HEK293 (cell line): ENCODE measurements around the gene SLC6A9.

Experiments
- EGR2 ChIP-seq: fragments of 450-650 bp; formaldehyde crosslinking; IDR thresholded peaks from 2 replicates; pipeline ENCODE4 v1.5.1; 2016; ENCODE audit warnings: low read depth, missing biosample characterization, missing genetic modification characterization
- FEZF1 ChIP-seq: fragments of 450-650 bp; formaldehyde crosslinking; IDR thresholded peaks from 2 replicates; pipeline ENCODE4 v1.5.1; 2016; ENCODE audit warnings: missing biosample characterization, missing genetic modification characterization
- GLI4 ChIP-seq: fragments of 450-650 bp; formaldehyde crosslinking; IDR thresholded peaks from 2 replicates; pipeline ENCODE4 v1.5.1; 2016; ENCODE audit warnings: missing biosample characterization, missing genetic modification characterization
- GLIS2 ChIP-seq: fragments of 450-650 bp; formaldehyde crosslinking; IDR thresholded peaks from 2 replicates; pipeline ENCODE4 v1.5.1; 2016; ENCODE audit warnings: missing biosample characterization, missing genetic modification characterization
- KLF7 ChIP-seq: fragments of 450-650 bp; formaldehyde crosslinking; IDR thresholded peaks from 2 replicates; pipeline ENCODE4 v1.5.1; 2016; ENCODE audit warnings: missing biosample characterization, missing genetic modification characterization, borderline replicate concordance
- KLF8 ChIP-seq: fragments of 450-650 bp; formaldehyde crosslinking; IDR thresholded peaks from 2 replicates; pipeline ENCODE4 v1.5.1; 2016; ENCODE audit warnings: missing biosample characterization, missing genetic modification characterization
- KLF9 ChIP-seq: fragments of 450-650 bp; formaldehyde crosslinking; IDR thresholded peaks from 2 replicates; pipeline ENCODE4 v1.5.1; 2016; ENCODE audit warnings: missing biosample characterization, missing genetic modification characterization, low read depth
- OSR2 ChIP-seq: fragments of 450-650 bp; formaldehyde crosslinking; IDR thresholded peaks from 2 replicates; pipeline ENCODE4 v1.5.1; 2016; ENCODE audit warnings: missing biosample characterization, missing genetic modification characterization
- PRDM1 ChIP-seq: fragments of 450-650 bp; formaldehyde crosslinking; IDR thresholded peaks from 2 replicates; pipeline ENCODE4; 2016; ENCODE audit warnings: missing biosample characterization, missing genetic modification characterization
- ZBTB8A ChIP-seq: fragments of 450-650 bp; formaldehyde crosslinking; IDR thresholded peaks from 2 replicates; pipeline ENCODE4 v1.5.1; 2016; ENCODE audit warnings: missing biosample characterization, missing genetic modification characterization
- ZEB2 ChIP-seq: fragments of 450-650 bp; formaldehyde crosslinking; IDR thresholded peaks from 2 replicates; pipeline ENCODE4 v1.5.1; 2016; ENCODE audit warnings: missing biosample characterization, missing genetic modification characterization
- ZFHX2 ChIP-seq: fragments of 450-650 bp; formaldehyde crosslinking; conservative IDR thresholded peaks from 2 replicates; pipeline ENCODE4 v1.5.1; 2016; ENCODE audit warnings: missing biosample characterization, missing genetic modification characterization
- ZNF10 ChIP-seq: fragments of 450-650 bp; formaldehyde crosslinking; IDR thresholded peaks from 2 replicates; pipeline ENCODE4 v1.5.1; 2017; ENCODE audit warnings: missing biosample characterization, missing genetic modification characterization
- ZNF112 ChIP-seq: fragments of 450-650 bp; formaldehyde crosslinking; IDR thresholded peaks from 2 replicates; pipeline ENCODE4 v1.5.0; 2017; ENCODE audit warnings: missing biosample characterization, missing genetic modification characterization
- ZNF121 ChIP-seq: fragments of 450-650 bp; formaldehyde crosslinking; IDR thresholded peaks from 2 replicates; pipeline ENCODE4 v1.5.1; 2016; ENCODE audit warnings: missing biosample characterization, missing genetic modification characterization
- ZNF146 ChIP-seq: fragments of 450-650 bp; formaldehyde crosslinking; IDR thresholded peaks from 2 replicates; pipeline ENCODE4 v1.5.1; 2016; ENCODE audit warnings: missing biosample characterization, missing genetic modification characterization
- ZNF169 ChIP-seq: fragments of 450-650 bp; formaldehyde crosslinking; IDR thresholded peaks from 2 replicates; pipeline ENCODE4 v1.5.1; 2016; ENCODE audit warnings: missing biosample characterization, missing genetic modification characterization
- ZNF660 ChIP-seq: fragments of 450-650 bp; IDR thresholded peaks from 2 replicates; pipeline ENCODE4 v1.5.1; 2018; ENCODE audit warnings: missing biosample characterization, mild to moderate bottlenecking, missing genetic modification characterization
- ZSCAN30 ChIP-seq: fragments of 450-650 bp; IDR thresholded peaks from 2 replicates; pipeline ENCODE4 v1.5.1; 2018; ENCODE audit warnings: missing biosample characterization, mild to moderate bottlenecking, missing genetic modification characterization, moderate library complexity
- TF ChIP-seq, protein P1 (sequence below): fragments of 450-650 bp; formaldehyde crosslinking; IDR thresholded peaks from 2 replicates; pipeline ENCODE4 v1.5.1; 2016; ENCODE audit warnings: missing biosample characterization, missing genetic modification characterization, borderline replicate concordance
- TF ChIP-seq, protein P2 (sequence below): fragments of 450-650 bp; formaldehyde crosslinking; IDR thresholded peaks from 2 replicates; pipeline ENCODE4 v1.5.1; 2016; ENCODE audit warnings: missing biosample characterization, missing genetic modification characterization
- TF ChIP-seq, protein P3 (sequence below): fragments of 450-650 bp; formaldehyde crosslinking; IDR thresholded peaks from 2 replicates; pipeline ENCODE4 v1.5.1; 2017; ENCODE audit warnings: missing biosample characterization, missing genetic modification characterization
- TF ChIP-seq, protein P4 (sequence below): fragments of 450-650 bp; formaldehyde crosslinking; optimal IDR thresholded peaks from 2 replicates; pipeline ENCODE3; 2016; ENCODE audit warnings: missing biosample characterization, mild to moderate bottlenecking, missing genetic modification characterization
- TF ChIP-seq, protein P5 (sequence below): fragments of 450-650 bp; formaldehyde crosslinking; IDR thresholded peaks from 2 replicates; pipeline ENCODE4 v1.5.1; 2017; ENCODE audit warnings: missing biosample characterization, missing genetic modification characterization
- TF ChIP-seq, protein P6 (sequence below): fragments of 450-650 bp; formaldehyde crosslinking; IDR thresholded peaks from 2 replicates; pipeline ENCODE4 v1.5.1; 2016; ENCODE audit warnings: missing biosample characterization, missing genetic modification characterization

The SLC6A9 gene

DNA sequence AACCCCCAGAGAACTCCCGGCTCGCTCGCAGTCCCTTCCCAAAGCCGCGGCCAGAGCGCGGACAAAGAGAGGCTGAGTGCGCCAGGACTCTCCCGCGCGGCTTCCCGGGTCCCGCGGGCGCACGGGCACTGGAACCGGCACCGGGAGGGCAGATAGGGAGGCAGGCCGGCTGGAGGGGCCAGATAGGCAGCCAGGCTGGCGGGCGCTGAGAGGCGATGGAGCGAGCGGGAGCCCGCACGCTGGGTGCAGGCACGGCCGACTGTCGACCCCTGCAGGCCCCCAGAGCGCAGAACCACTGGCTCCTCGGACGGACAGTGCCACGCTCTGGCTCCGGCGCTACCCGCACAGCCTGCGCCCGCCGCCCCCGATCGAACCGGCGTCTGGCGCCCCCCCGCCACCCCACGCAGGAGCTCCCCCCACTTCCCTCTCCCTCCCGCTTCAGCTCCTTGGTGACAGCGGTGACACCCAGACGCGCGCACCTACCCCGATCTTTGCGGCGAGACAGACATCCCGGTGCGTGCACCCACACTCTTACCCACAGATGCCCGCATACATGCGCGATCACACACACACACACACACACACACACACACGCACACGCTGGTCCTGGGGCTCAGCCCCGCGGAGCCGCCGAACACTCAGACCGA is 534 bp downstream of the SLC6A9 start (continued):
- TF ChIP-seq, protein P1, sequence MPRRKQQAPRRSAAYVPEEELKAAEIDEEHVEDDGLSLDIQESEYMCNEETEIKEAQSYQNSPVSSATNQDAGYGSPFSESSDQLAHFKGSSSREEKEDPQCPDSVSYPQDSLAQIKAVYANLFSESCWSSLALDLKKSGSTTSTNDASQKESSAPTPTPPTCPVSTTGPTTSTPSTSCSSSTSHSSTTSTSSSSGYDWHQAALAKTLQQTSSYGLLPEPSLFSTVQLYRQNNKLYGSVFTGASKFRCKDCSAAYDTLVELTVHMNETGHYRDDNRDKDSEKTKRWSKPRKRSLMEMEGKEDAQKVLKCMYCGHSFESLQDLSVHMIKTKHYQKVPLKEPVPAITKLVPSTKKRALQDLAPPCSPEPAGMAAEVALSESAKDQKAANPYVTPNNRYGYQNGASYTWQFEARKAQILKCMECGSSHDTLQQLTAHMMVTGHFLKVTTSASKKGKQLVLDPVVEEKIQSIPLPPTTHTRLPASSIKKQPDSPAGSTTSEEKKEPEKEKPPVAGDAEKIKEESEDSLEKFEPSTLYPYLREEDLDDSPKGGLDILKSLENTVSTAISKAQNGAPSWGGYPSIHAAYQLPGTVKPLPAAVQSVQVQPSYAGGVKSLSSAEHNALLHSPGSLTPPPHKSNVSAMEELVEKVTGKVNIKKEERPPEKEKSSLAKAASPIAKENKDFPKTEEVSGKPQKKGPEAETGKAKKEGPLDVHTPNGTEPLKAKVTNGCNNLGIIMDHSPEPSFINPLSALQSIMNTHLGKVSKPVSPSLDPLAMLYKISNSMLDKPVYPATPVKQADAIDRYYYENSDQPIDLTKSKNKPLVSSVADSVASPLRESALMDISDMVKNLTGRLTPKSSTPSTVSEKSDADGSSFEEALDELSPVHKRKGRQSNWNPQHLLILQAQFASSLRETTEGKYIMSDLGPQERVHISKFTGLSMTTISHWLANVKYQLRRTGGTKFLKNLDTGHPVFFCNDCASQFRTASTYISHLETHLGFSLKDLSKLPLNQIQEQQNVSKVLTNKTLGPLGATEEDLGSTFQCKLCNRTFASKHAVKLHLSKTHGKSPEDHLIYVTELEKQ = 0 out of 2 replicates have a peak, but pooled peaks have one; percentile 26
- TF ChIP-seq OSR2 (peak; percentile 1; the same call in 1 of the 2 replicates), ZNF146 (tag by site-specific recombination) (0 out of 2 replicates have a peak, but pooled peaks have one; percentile 34), KLF9 (tag by site-specific recombination) (peak; percentile 55), GLIS2 (tag by site-specific recombination) (peak; percentile 84), PRDM1 (tag by site-specific recombination) (no peak), ZEB2 (tag by site-specific recombination) (peak; percentile 7; the same call in 1 of the 2 replicates), ZNF660 (tag by site-specific recombination) (no peak), ZFHX2 (peak; percentile 92), KLF8 (peak; percentile 28; the same call in 1 of the 2 replicates), ZBTB8A (tag by site-specific recombination) (peak; percentile 77), ZSCAN30 (tag by site-specific recombination) (0 out of 2 replicates have a peak, but pooled peaks have one; percentile 8), ZNF10 (tag by site-specific recombination) (0 out of 2 replicates have a peak, but pooled peaks have one; percentile 15), KLF7 (tag by site-specific recombination) (0 out of 2 replicates have a peak, but pooled peaks have one; percentile 8), ZNF121 (tag by site-specific recombination) (peak; percentile 38; the same call in 1 of the 2 replicates), ZNF112 (tag by site-specific recombination) (no peak), FEZF1 (tag by site-specific recombination) (peak; percentile 11; the same call in 1 of the 2 replicates), GLI4 (tag by site-specific recombination) (0 out of 2 replicates have a peak, but pooled peaks have one; percentile 64), EGR2 (peak; percentile 86), ZNF169 (peak; percentile 48; the same call in 1 of the 2 replicates)
- TF ChIP-seq, protein P2, sequence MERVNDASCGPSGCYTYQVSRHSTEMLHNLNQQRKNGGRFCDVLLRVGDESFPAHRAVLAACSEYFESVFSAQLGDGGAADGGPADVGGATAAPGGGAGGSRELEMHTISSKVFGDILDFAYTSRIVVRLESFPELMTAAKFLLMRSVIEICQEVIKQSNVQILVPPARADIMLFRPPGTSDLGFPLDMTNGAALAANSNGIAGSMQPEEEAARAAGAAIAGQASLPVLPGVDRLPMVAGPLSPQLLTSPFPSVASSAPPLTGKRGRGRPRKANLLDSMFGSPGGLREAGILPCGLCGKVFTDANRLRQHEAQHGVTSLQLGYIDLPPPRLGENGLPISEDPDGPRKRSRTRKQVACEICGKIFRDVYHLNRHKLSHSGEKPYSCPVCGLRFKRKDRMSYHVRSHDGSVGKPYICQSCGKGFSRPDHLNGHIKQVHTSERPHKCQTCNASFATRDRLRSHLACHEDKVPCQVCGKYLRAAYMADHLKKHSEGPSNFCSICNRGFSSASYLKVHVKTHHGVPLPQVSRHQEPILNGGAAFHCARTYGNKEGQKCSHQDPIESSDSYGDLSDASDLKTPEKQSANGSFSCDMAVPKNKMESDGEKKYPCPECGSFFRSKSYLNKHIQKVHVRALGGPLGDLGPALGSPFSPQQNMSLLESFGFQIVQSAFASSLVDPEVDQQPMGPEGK = peak; percentile 93; the same call in 1 of the 2 replicates
- TF ChIP-seq, protein P3, sequence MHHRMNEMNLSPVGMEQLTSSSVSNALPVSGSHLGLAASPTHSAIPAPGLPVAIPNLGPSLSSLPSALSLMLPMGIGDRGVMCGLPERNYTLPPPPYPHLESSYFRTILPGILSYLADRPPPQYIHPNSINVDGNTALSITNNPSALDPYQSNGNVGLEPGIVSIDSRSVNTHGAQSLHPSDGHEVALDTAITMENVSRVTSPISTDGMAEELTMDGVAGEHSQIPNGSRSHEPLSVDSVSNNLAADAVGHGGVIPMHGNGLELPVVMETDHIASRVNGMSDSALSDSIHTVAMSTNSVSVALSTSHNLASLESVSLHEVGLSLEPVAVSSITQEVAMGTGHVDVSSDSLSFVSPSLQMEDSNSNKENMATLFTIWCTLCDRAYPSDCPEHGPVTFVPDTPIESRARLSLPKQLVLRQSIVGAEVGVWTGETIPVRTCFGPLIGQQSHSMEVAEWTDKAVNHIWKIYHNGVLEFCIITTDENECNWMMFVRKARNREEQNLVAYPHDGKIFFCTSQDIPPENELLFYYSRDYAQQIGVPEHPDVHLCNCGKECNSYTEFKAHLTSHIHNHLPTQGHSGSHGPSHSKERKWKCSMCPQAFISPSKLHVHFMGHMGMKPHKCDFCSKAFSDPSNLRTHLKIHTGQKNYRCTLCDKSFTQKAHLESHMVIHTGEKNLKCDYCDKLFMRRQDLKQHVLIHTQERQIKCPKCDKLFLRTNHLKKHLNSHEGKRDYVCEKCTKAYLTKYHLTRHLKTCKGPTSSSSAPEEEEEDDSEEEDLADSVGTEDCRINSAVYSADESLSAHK (tag by site-specific recombination) = 0 out of 2 replicates have a peak, but pooled peaks have one; percentile 29
- TF ChIP-seq, protein P4, sequence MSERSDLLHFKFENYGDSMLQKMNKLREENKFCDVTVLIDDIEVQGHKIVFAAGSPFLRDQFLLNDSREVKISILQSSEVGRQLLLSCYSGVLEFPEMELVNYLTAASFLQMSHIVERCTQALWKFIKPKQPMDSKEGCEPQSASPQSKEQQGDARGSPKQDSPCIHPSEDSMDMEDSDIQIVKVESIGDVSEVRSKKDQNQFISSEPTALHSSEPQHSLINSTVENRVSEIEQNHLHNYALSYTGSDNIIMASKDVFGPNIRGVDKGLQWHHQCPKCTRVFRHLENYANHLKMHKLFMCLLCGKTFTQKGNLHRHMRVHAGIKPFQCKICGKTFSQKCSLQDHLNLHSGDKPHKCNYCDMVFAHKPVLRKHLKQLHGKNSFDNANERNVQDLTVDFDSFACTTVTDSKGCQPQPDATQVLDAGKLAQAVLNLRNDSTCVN (tag by site-specific recombination) = peak; percentile 96
- TF ChIP-seq, protein P5, sequence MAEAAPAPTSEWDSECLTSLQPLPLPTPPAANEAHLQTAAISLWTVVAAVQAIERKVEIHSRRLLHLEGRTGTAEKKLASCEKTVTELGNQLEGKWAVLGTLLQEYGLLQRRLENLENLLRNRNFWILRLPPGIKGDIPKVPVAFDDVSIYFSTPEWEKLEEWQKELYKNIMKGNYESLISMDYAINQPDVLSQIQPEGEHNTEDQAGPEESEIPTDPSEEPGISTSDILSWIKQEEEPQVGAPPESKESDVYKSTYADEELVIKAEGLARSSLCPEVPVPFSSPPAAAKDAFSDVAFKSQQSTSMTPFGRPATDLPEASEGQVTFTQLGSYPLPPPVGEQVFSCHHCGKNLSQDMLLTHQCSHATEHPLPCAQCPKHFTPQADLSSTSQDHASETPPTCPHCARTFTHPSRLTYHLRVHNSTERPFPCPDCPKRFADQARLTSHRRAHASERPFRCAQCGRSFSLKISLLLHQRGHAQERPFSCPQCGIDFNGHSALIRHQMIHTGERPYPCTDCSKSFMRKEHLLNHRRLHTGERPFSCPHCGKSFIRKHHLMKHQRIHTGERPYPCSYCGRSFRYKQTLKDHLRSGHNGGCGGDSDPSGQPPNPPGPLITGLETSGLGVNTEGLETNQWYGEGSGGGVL (tag by site-specific recombination) = peak; percentile 87
- TF ChIP-seq, protein P6, sequence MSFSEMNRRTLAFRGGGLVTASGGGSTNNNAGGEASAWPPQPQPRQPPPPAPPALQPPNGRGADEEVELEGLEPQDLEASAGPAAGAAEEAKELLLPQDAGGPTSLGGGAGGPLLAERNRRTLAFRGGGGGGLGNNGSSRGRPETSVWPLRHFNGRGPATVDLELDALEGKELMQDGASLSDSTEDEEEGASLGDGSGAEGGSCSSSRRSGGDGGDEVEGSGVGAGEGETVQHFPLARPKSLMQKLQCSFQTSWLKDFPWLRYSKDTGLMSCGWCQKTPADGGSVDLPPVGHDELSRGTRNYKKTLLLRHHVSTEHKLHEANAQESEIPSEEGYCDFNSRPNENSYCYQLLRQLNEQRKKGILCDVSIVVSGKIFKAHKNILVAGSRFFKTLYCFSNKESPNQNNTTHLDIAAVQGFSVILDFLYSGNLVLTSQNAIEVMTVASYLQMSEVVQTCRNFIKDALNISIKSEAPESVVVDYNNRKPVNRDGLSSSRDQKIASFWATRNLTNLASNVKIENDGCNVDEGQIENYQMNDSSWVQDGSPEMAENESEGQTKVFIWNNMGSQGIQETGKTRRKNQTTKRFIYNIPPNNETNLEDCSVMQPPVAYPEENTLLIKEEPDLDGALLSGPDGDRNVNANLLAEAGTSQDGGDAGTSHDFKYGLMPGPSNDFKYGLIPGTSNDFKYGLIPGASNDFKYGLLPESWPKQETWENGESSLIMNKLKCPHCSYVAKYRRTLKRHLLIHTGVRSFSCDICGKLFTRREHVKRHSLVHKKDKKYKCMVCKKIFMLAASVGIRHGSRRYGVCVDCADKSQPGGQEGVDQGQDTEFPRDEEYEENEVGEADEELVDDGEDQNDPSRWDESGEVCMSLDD (tag by site-specific recombination) = peak; percentile 79; the same call in 1 of the 2 replicates
